ENCODE results near the gene LTBP3.

GRCh38 chr11:65596520-65596919 lies 38.4 kb upstream of the LTBP3 start:
- TF ChIP-seq EZH2 (IDR thresholded peaks at IDR 0.05; ENCODE audit: low read length, missing control alignments) (no peak), CTCF (conservative IDR thresholded peaks at IDR 0.05 in 1 of 2, IDR thresholded peaks at IDR 0.05 in 1 of 2; ENCODE audit: low read depth in 1 of 2, low read length in 2 of 2) (no peak)
